SK-N-SH (cell line): ENCODE results near the gene SMARCD1. TPM values are rescaled to one million over a fixed set of nuclear protein-coding genes. Genes with fewer than 3 reads are reported as not detected.

Source experiments
- CTCF ChIA-PET: fragments of 300-600, 350-600 bp; formaldehyde crosslinking; extraction: SDS; loops from one replicate; lab custom pipeline; 2021; lab: Yijun Ruan, JAX
- POLR2A ChIA-PET: fragments of 350-600 bp; sonication (Branson Sonifier 250); formaldehyde crosslinking; extraction: SDS; loops from one replicate; lab custom pipeline; 2020; ENCODE audit warnings: antibody characterized with exemption, inconsistent platforms; lab: Yijun Ruan, JAX
- DNase-seq: peaks from one replicate; pipeline ENCODE4 v3.0.0; 2012
- H2AFZ ChIP-seq: fragments of 200-600 bp; sonication (generic); 2 replicates; pipeline ENCODE4 v1.8.1; 2016; ENCODE audit warnings: antibody characterized with exemption, mild to moderate bottlenecking, low read depth
- H3F3A ChIP-seq: fragments of 200-600 bp; sonication (generic); replicated peaks from 2 replicates; pipeline ENCODE3; 2016; ENCODE audit warnings: antibody characterized with exemption, mild to moderate bottlenecking; ENCODE audit not compliant: insufficient read depth
- H3K27ac ChIP-seq, 2 experiments: fragments of 200-500 bp in 1 of 2; fragments of 200-600 bp in 1 of 2; sonication (Bioruptor generic) in 1 of 2; sonication (generic), shearing (Covaris generic) in 1 of 2; 2 replicates each; pipeline versions ENCODE4 v1.5.1 to v1.6.1; 2014 to 2016; ENCODE audit warnings: low read depth in 2 of 2, inconsistent platforms in 1 of 2, low read length in 1 of 2, mild to moderate bottlenecking in 1 of 2, mixed read lengths in 1 of 2
- H3K27me3 ChIP-seq: fragments of 200-600 bp; sonication (generic), shearing (Covaris generic); 2 replicates; pipeline ENCODE4 v1.6.1; 2016; ENCODE audit warnings: mixed run types; ENCODE audit not compliant: insufficient read depth
- H3K36me3 ChIP-seq, 2 experiments: fragments of 200-500 bp in 1 of 2; fragments of 200-600 bp in 1 of 2; sonication (Bioruptor generic) in 1 of 2; sonication (generic) in 1 of 2; replicated peaks in 1 of 2; 2 replicates each; pipeline versions ENCODE3 to v1.5.1; 2014 to 2016; ENCODE audit warnings: low read length in 1 of 2, mild to moderate bottlenecking in 1 of 2; ENCODE audit not compliant: insufficient read depth in 2 of 2, control insufficient read depth in 1 of 2
- H3K4me1 ChIP-seq, 2 experiments: fragments of 200-500 bp in 1 of 2; fragments of 200-600 bp in 1 of 2; sonication (Bioruptor generic) in 1 of 2; sonication (generic), shearing (Covaris generic) in 1 of 2; 2 replicates each; pipeline versions ENCODE4 v1.5.1 to v1.6.1; 2014 to 2016; ENCODE audit warnings: low read depth in 1 of 2, low read length in 1 of 2, mixed run types in 1 of 2; ENCODE audit not compliant: insufficient read depth in 2 of 2, control insufficient read depth in 1 of 2
- H3K4me2 ChIP-seq: fragments of 200-600 bp; sonication (generic), shearing (Covaris generic); 2 replicates; pipeline ENCODE4 v1.6.1; 2017; ENCODE audit warnings: mixed run types
- H3K4me3 ChIP-seq, 2 experiments: fragments of 200-500 bp in 1 of 2; fragments of 200-600 bp in 1 of 2; sonication (Bioruptor generic) in 1 of 2; sonication (generic), shearing (Covaris generic) in 1 of 2; 2 replicates each; pipeline versions ENCODE4 v1.5.1 to v1.8.1; 2014 to 2016; ENCODE audit warnings: low read depth in 2 of 2, inconsistent platforms in 1 of 2, low read length in 1 of 2, mild to moderate bottlenecking in 1 of 2, mixed read lengths in 1 of 2, moderate library complexity in 1 of 2
- H3K79me2 ChIP-seq: fragments of 200-600 bp; sonication (generic); 2 replicates; pipeline ENCODE4 v1.8.1; 2017; ENCODE audit warnings: mild to moderate bottlenecking; ENCODE audit not compliant: insufficient read depth
- H3K9ac ChIP-seq: fragments of 200-600 bp; sonication (generic); 2 replicates; pipeline ENCODE4 v1.6.1; 2017; ENCODE audit warnings: mixed run types
- H3K9me2 ChIP-seq: fragments of 200-600 bp; sonication (generic); 2 replicates; pipeline ENCODE4 v1.6.1; 2017; ENCODE audit warnings: mixed run types
- H3K9me3 ChIP-seq: fragments of 200-600 bp; sonication (generic); 2 replicates; pipeline ENCODE4 v1.6.1; 2017; ENCODE audit warnings: mixed run types, mild to moderate bottlenecking, moderate library complexity
- H4K20me1 ChIP-seq: fragments of 200-600 bp; sonication (generic); 2 replicates; pipeline ENCODE4 v1.6.1; 2017; ENCODE audit warnings: mild to moderate bottlenecking, mixed run types; ENCODE audit not compliant: insufficient read depth
- CHD2 ChIP-seq: fragments of 150-350 bp; IDR thresholded peaks from 2 replicates; pipeline ENCODE4 v1.6.1; 2018; ENCODE audit warnings: low read length; ENCODE audit not compliant: partially characterized antibody
- IRF3 ChIP-seq: fragments of 150-350 bp; IDR thresholded peaks from 2 replicates; pipeline ENCODE4 v1.6.1; 2016; ENCODE audit warnings: mild to moderate bottlenecking, low read depth, low read length
- MAX ChIP-seq: IDR thresholded peaks from 2 replicates; pipeline ENCODE4 v1.4.0; 2012; ENCODE audit warnings: low read depth
- MXI1 ChIP-seq: IDR thresholded peaks from 2 replicates; pipeline ENCODE4 v1.6.1; 2012; ENCODE audit warnings: mild to moderate bottlenecking, low read depth, low read length, improper control_type of control experiment
- NFIC ChIP-seq: IDR thresholded peaks from 2 replicates; pipeline ENCODE4 v1.4.0; 2012; ENCODE audit warnings: borderline replicate concordance
- RCOR1 ChIP-seq: fragments of 150-350 bp; IDR thresholded peaks from 2 replicates; pipeline ENCODE4 v1.6.1; 2017; ENCODE audit warnings: antibody characterized with exemption, low read length
- REST ChIP-seq: IDR thresholded peaks from 2 replicates; pipeline ENCODE4 v1.6.1; 2012; ENCODE audit warnings: mild to moderate bottlenecking, low read depth, low read length, moderate library complexity
- YY1 ChIP-seq: IDR thresholded peaks from 2 replicates; pipeline ENCODE4 v1.4.0; 2012; ENCODE audit warnings: low read depth, mild to moderate bottlenecking
- ZBTB33 ChIP-seq: IDR thresholded peaks from 2 replicates; pipeline ENCODE4 v1.4.0; 2012; ENCODE audit warnings: low read depth, borderline replicate concordance
- WGBS: methylation state at CpG from one replicate; pipeline ENCODE4 v1.1.6; 2017; ENCODE audit warnings: low lambda C conversion rate; 5-methylcytosine and 5-hydroxymethylcytosine counted together
- polyA plus RNA-seq, 3 experiments: library from polyadenylated mRNA; depleted of rRNA; stranded (reverse); fragments of >200 nt; gene quantifications; 2 replicates each; pipeline ENCODE4 v1.2.3, GENCODE V29; 2012

SMARCD1 gene
- polyA plus RNA-seq, 1 of the 3 experiments (the other 2 are of a cell fraction), result 58.5 TPM

GRCh38 chr12:50060120-50060468 lies 25.0 kb upstream of the SMARCD1 start:
- CTCF ChIA-PET, result interaction anchor here (2.8 to 37.6 kb wide), 4 partner anchors 9 to 93 kb away, joined by 14 to 1401 read pairs (median 65); partner anchors contain the start of genes AQP5 and AQP6
- POLR2A ChIA-PET, result no interaction called here

GRCh38 chr12:50061171-50061570 lies 24.0 kb upstream of the SMARCD1 start:
- ChIA-PET CTCF (interaction anchor here (2.6 to 37.6 kb wide), 4 partner anchors 8 to 116 kb away, joined by 8 to 1401 read pairs (median 65); partner anchors contain the start of genes AQP5 and AQP6), POLR2A (no interaction called here)
- no peaks in the 10 kb centered on the region for H4K20me1 ChIP-seq
- H2AFZ ChIP-seq, result no peak overlapping the region
- DNase-seq, result no peak
- no peak for TF ChIP-seq YY1
- no peak for TF ChIP-seq MXI1
- TF ChIP-seq RCOR1, result no peak
- TF ChIP-seq REST, result no peak
- no peak for TF ChIP-seq MAX
- TF ChIP-seq ZBTB33, result no peak
- TF ChIP-seq, all 33 proteins: peak for 0
- H3K9ac ChIP-seq, result no peak overlapping the region
- H3K36me3 ChIP-seq, result peaks cover 0 to 10% of the 10 kb centered on the region in 2 experiments
- no peaks in the 10 kb centered on the region for H3K79me2 ChIP-seq
- H3K4me3 ChIP-seq, result no peak overlapping the region
- H3K4me2 ChIP-seq, result no peak overlapping the region
- WGBS, result 94% methylated on average over 2 of the region's 2 CpGs
- H3K9me3 ChIP-seq, result no peaks in the 10 kb centered on the region
- no peaks in the 10 kb centered on the region for H3K27me3 ChIP-seq
- H3F3A ChIP-seq, result peaks cover 7% of the 10 kb centered on the region
- no peak overlapping the region for H3K27ac ChIP-seq
- H3K9me2 ChIP-seq, result no peaks in the 10 kb centered on the region
- peaks cover 8 to 34% of the 10 kb centered on the region in 2 experiments; a peak in 2 of 4 replicates for H3K4me1 ChIP-seq

More at GRCh38 chr12:50060120-50060468, 25.0 kb upstream of the SMARCD1 start:
- H3K79me2 ChIP-seq, result no peaks in the 10 kb centered on the region
- no peak for TF ChIP-seq CHD2
- no peak for TF ChIP-seq NFIC
- TF ChIP-seq IRF3, result no peak
- H2AFZ ChIP-seq, result no peak overlapping the region
- H3K4me2 ChIP-seq, result no peak overlapping the region
- peaks cover 7 to 41% of the 10 kb centered on the region in 2 experiments; a peak in 2 of 4 replicates for H3K4me1 ChIP-seq
- H3K4me3 ChIP-seq, result no peak overlapping the region
- H3K9me2 ChIP-seq, result no peaks in the 10 kb centered on the region
- 71% methylated on average over 4 of the region's 4 CpGs for WGBS
- peaks cover 7% of the 10 kb centered on the region for H3F3A ChIP-seq
- H3K9me3 ChIP-seq, result no peaks in the 10 kb centered on the region
- no peak overlapping the region for H3K27ac ChIP-seq
- no peaks in the 10 kb centered on the region for H3K27me3 ChIP-seq
- H4K20me1 ChIP-seq, result no peaks in the 10 kb centered on the region
- no peak overlapping the region for H3K9ac ChIP-seq
- peaks cover 0 to 10% of the 10 kb centered on the region in 2 experiments for H3K36me3 ChIP-seq
- no peak for DNase-seq
